ENCODE data around the gene AMPD2. TPM values are rescaled to one million over a fixed set of nuclear protein-coding genes. Genes with fewer than 3 reads are reported as not detected.

AMPD2 gene
- total RNA-seq, 1 experiment from 2014 or later, result 47.6 TPM

GRCh38 chr1:109640285-109640865, 20.7 kb downstream of the AMPD2 start:
- H3K36me3 ChIP-seq, result no peaks in the 10 kb centered on the region
- DNase-seq (ENCODE audit: low read depth in 1 of 2, low spot score in 2 of 2), result peak; percentile 50 to 88
- H3K4me1 ChIP-seq (replicated peaks), result peaks cover 30% of the 10 kb centered on the region
- no peak overlapping the region for H3K27ac ChIP-seq
- H3K9me3 ChIP-seq (replicated peaks), result no peaks in the 10 kb centered on the region
- no peaks in the 10 kb centered on the region for H3K27me3 ChIP-seq (replicated peaks)
- no peak overlapping the region for H3K4me3 ChIP-seq

GRCh38 chr1:109641078-109641740, 21.6 kb downstream of the AMPD2 start:
- no peak for DNase-seq (ENCODE audit: low read depth in 1 of 2, low spot score in 2 of 2)
- no peaks in the 10 kb centered on the region for H3K27me3 ChIP-seq (replicated peaks)
- H3K9me3 ChIP-seq (replicated peaks), result no peaks in the 10 kb centered on the region
- no peaks in the 10 kb centered on the region for H3K36me3 ChIP-seq
- H3K4me3 ChIP-seq, result no peak overlapping the region
- H3K4me1 ChIP-seq (replicated peaks), result peaks cover 27% of the 10 kb centered on the region
- no peak overlapping the region for H3K27ac ChIP-seq

GRCh38 chr1:109641861-109642260, 22.2 kb downstream of the AMPD2 start:
- peaks cover 22% of the 10 kb centered on the region for H3K4me1 ChIP-seq (replicated peaks)
- H3K27me3 ChIP-seq (replicated peaks), result no peaks in the 10 kb centered on the region
- no peak for DNase-seq (ENCODE audit: low read depth in 1 of 2, low spot score in 2 of 2)
- no peak overlapping the region for H3K27ac ChIP-seq
- no peak overlapping the region for H3K4me3 ChIP-seq
- H3K9me3 ChIP-seq (replicated peaks), result no peaks in the 10 kb centered on the region
- no peaks in the 10 kb centered on the region for H3K36me3 ChIP-seq

DNA sequence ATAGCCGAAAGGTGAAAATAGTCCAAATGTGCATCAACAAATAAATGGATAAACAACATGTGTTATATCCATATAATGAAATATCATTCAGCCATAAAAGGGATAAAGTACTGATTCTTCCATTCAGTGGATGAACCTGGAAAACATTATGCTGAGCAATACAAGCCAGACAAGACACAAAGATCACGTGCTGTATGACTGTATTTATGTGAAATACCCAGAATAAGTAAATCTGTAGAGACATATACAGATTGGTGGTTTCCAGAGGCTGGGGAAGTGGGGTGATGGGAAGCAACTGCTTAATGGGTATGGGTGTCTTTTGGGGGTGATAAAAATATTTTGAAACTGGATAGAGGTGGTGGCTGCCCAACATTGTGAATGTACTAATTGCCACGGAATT, 23.0 kb downstream of the AMPD2 start:
- Histone ChIP-seq H3K27me3 (replicated peaks) (no peaks in the 10 kb centered on the region), H3K36me3 (no peaks in the 10 kb centered on the region), H3K4me3 (no peak overlapping the region), H3K4me1 (replicated peaks) (peaks cover 22% of the 10 kb centered on the region), H3K9me3 (replicated peaks) (no peaks in the 10 kb centered on the region), H3K27ac (no peak overlapping the region)
- DNase-seq (ENCODE audit: low read depth in 1 of 2, low spot score in 2 of 2), result no peak

DNA sequence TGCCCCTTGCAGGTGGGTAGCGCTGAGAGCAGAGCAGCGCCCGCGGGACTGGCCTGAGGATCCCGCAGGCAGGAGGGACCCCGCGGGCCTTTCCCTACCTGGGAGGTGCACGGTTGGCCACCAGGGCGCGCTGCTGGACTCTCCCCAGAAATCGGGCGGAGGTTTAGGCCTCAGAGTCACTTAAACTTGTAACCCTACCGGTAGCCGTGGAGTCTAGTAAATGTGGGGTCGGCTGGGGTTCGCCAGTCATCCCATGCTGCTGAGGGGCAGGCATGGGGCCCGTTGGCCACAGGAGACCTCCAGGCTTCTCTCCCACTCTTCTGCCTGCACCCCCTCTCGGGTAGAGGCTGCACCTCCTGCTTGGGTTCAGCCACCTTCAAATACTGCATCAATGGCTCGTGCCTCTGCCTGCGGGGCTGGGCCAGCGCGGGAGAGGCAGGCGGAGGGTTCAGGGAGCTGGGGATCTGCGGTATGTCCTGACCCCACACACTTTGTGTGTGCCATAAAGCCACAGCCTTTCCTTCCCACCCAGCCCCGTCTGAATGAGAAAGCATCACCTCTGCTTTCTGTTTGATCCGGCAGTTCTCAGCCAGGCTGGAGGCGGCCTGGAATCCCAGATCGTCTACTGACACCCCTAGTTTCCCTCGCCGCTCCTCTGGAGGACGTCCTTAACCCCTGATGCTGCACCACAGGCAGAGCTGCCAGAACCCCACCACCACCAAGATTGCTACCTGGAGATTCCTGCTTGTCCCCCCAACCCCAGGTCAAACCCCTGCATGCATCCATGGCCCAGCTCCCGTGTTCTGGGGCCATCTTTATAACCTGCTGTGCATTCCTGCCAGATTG, 24.0 kb downstream of the AMPD2 start:
- DNase-seq (ENCODE audit: low read depth in 1 of 2, low spot score in 2 of 2), result peak; percentile 72 to 86
- H3K9me3 ChIP-seq (replicated peaks), result no peaks in the 10 kb centered on the region
- H3K4me1 ChIP-seq (replicated peaks), result peaks cover 22% of the 10 kb centered on the region
- no peak overlapping the region for H3K4me3 ChIP-seq
- H3K27ac ChIP-seq, result no peak overlapping the region
- H3K27me3 ChIP-seq (replicated peaks), result no peaks in the 10 kb centered on the region
- H3K36me3 ChIP-seq, result no peaks in the 10 kb centered on the region

DNA sequence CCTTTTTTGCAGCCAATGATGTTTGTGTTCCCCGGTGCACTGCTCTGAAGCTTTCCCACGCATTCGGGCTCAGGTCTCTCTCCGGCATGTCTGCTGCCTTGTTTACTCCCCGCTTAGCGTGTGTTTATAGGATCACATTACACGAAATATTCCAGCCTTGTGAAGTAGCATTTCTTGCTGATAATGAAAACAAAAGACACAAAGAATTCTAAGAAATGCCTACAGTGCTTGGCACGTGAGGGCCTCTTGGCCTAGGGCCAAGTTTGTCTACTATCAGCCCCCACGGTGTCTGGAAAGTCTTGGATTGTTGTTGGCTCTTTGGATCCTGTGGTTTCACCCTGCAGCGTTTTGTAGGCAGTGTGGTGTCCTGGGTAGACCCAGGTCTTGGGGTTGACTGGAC, 25.0 kb downstream of the AMPD2 start:
- peaks cover 22% of the 10 kb centered on the region for H3K4me1 ChIP-seq (replicated peaks)
- no peaks in the 10 kb centered on the region for H3K9me3 ChIP-seq (replicated peaks)
- no peaks in the 10 kb centered on the region for H3K27me3 ChIP-seq (replicated peaks)
- no peak overlapping the region for H3K27ac ChIP-seq
- H3K4me3 ChIP-seq, result no peak overlapping the region
- DNase-seq (ENCODE audit: low read depth in 1 of 2, low spot score in 2 of 2), result peak; percentile 45 to 52
- H3K36me3 ChIP-seq, result no peaks in the 10 kb centered on the region

- Histone ChIP-seq H3K4me3 (peak overlapping the region; percentile 25), H3K9me3 (replicated peaks) (no peaks in the 10 kb centered on the region), H3K27me3 (replicated peaks) (no peaks in the 10 kb centered on the region), H3K4me1 (replicated peaks) (peaks cover 9% of the 10 kb centered on the region), H3K36me3 (no peaks in the 10 kb centered on the region), H3K27ac (no peak overlapping the region)
- peak; percentile 33 to 45 for DNase-seq (ENCODE audit: low read depth in 1 of 2, low spot score in 2 of 2)
Observed at GRCh38 chr1:109649491-109649914, 29.9 kb downstream of the AMPD2 start.

- Histone ChIP-seq H3K27me3 (replicated peaks) (no peaks in the 10 kb centered on the region), H3K27ac (no peak overlapping the region), H3K36me3 (no peaks in the 10 kb centered on the region), H3K4me1 (replicated peaks) (peaks cover 11% of the 10 kb centered on the region), H3K9me3 (replicated peaks) (no peaks in the 10 kb centered on the region), H3K4me3 (no peak overlapping the region)
- DNase-seq (ENCODE audit: low read depth in 1 of 2, low spot score in 2 of 2), result no peak
Observed at GRCh38 chr1:109650609-109651008, 31.0 kb downstream of the AMPD2 start.

DNA sequence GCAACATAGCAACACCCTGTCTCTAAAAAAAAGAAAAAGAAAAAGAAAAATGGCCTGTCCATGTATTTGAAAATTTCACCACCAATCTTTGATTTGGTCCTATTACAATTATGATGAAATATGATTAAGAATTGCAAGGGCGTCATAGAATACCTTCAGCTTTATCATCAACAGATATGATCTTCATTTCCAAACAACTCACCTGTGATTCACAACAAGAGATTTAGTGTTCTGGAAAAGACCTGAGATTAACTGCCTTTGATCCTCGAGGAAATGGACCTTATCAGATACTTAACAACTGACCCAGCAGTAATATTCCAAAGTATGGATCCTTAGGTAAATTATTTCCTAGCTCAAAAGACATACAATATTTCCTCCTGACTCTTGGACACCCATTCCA, 32.8 kb downstream of the AMPD2 start:
- Histone ChIP-seq H3K4me3 (no peak overlapping the region), H3K36me3 (no peaks in the 10 kb centered on the region), H3K4me1 (replicated peaks) (peaks cover 19% of the 10 kb centered on the region), H3K27ac (no peak overlapping the region), H3K27me3 (replicated peaks) (no peaks in the 10 kb centered on the region), H3K9me3 (replicated peaks) (no peaks in the 10 kb centered on the region)
- DNase-seq (ENCODE audit: low read depth in 1 of 2, low spot score in 2 of 2), result no peak

GRCh38 chr1:109653306-109653705, 33.7 kb downstream of the AMPD2 start:
- H3K4me1 ChIP-seq (replicated peaks), result peaks cover 19% of the 10 kb centered on the region
- H3K27ac ChIP-seq, result no peak overlapping the region
- no peaks in the 10 kb centered on the region for H3K9me3 ChIP-seq (replicated peaks)
- DNase-seq (ENCODE audit: low read depth in 1 of 2, low spot score in 2 of 2), result no peak
- no peak overlapping the region for H3K4me3 ChIP-seq
- no peaks in the 10 kb centered on the region for H3K27me3 ChIP-seq (replicated peaks)
- H3K36me3 ChIP-seq, result no peaks in the 10 kb centered on the region; the same call in 1 of the 2 replicates

DNA sequence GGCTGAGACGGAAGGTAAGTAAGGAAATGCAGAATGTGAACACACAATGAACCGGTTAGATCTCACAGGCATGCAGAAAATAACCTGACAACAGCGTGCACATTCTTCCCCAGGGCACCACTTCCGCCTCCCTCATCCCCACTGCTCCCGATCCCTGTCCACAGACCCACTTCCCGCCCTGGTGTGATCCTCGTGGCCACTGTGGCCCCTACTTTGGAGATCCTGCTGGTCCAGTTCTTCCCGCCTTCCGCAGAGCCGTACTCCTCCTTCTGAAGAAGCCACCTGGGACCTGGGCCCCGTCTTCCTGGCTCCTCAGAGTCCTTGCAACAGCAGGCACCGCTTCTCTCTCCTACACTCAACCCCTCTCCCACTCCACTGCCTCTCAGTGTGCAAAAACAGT, 34.9 kb downstream of the AMPD2 start:
- no peak overlapping the region for H3K27ac ChIP-seq
- peaks cover 19% of the 10 kb centered on the region for H3K4me1 ChIP-seq (replicated peaks)
- DNase-seq (ENCODE audit: low read depth in 1 of 2, low spot score in 2 of 2), result no peak
- H3K9me3 ChIP-seq (replicated peaks), result no peaks in the 10 kb centered on the region
- no peaks in the 10 kb centered on the region; the same call in 1 of the 2 replicates for H3K36me3 ChIP-seq
- no peak overlapping the region for H3K4me3 ChIP-seq
- no peaks in the 10 kb centered on the region for H3K27me3 ChIP-seq (replicated peaks)

DNA sequence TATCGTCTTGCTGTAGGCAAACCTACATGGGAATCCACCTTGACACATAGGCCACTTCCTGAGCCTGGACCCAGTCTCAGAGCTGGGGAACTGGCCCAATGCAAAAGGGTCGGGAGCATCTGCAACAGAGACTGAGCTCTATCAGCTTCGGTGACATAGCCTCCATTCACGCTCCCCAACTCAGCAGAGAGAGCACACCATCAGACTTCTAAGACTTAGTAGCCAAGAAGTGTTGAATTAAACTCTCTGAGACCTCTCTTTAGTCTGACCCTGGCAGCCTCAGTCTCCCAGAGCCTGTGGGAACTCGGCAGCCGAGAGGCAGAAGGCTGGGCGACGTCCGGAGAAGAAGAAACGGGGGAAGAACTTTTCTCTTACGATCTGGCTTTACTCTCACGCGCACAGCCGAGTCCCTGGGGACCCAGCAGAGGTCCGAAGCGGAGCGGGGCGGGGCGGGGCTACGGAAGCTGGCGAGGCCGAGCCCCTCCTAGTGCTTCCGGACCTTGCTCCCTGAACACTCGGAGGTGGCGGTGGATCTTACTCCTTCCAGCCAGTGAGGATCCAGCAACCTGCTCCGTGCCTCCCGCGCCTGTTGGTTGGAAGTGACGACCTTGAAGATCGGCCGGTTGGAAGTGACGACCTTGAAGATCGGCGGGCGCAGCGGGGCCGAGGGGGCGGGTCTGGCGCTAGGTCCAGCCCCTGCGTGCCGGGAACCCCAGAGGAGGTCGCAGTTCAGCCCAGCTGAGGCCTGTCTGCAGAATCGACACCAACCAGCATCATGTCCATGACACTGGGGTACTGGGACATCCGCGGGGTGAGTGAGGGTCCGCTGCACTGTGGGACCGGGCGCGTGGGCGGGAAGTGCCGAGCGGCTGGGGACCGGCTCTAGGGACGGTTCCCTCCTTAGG, 36.2 kb downstream of the AMPD2 start, which contains the start of gene GSTM4:
Gene GSTM4, plus strand, starts transcription at position 485 of the 905 bp plus-strand sequence. Its CDS starts 291 bp downstream, at position 776.
- Histone ChIP-seq H3K27ac (peak within 1 kb of the TSS; percentile 52), H3K9me3 (replicated peaks) (no peaks in the 10 kb centered on the region), H3K27me3 (replicated peaks) (no peaks in the 10 kb centered on the region), H3K36me3 (peaks cover 6% of the 10 kb centered on the region; the same call in 1 of the 2 replicates), H3K4me3 (peak within 1 kb of the TSS; percentile 70), H3K4me1 (replicated peaks) (peaks cover 16% of the 10 kb centered on the region)
- DNase-seq (ENCODE audit: low read depth in 1 of 2, low spot score in 2 of 2), result peak; percentile 87

DNA sequence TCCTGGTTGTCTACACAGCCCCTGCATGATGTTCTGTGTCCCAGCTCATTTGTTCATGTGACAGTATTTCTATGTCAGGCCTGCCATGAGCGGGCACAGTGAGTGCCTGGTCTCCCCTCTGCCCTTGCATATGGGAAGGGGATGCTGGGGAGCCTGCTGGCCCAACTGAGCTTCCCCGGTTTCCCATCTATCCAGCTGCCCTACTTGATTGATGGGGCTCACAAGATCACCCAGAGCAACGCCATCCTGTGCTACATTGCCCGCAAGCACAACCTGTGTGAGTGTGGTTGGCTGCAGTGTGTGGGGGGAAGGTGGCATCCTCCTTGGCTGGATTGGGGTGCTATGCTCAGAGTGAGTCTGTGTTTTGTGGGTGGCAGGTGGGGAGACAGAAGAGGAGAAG, 37.8 kb downstream of the AMPD2 start:
- no peak overlapping the region for H3K4me3 ChIP-seq
- peaks cover 16% of the 10 kb centered on the region for H3K4me1 ChIP-seq (replicated peaks)
- DNase-seq (ENCODE audit: low read depth in 1 of 2, low spot score in 2 of 2), result no peak
- H3K36me3 ChIP-seq, result peaks cover 6% of the 10 kb centered on the region; the same call in 1 of the 2 replicates
- no peak overlapping the region for H3K27ac ChIP-seq
- H3K27me3 ChIP-seq (replicated peaks), result no peaks in the 10 kb centered on the region
- no peaks in the 10 kb centered on the region for H3K9me3 ChIP-seq (replicated peaks)
